GM23338 (cell line): ENCODE data around the gene SLC25A24. TPM values are rescaled to one million over a fixed set of nuclear protein-coding genes. Genes with fewer than 3 reads are reported as not detected.

Experiments used
- ATAC-seq: fragments of 200-7000 bp; cut with Tn5 transposase; 3 replicates; pipeline ENCODE4 v1.9.1; 2020
- DNase-seq: peaks from one replicate; pipeline ENCODE4 v3.0.0-alpha.2; 2015; ENCODE audit warnings: low spot score
- H2AFZ ChIP-seq: fragments of 200-600 bp; sonication (generic); 2 replicates; pipeline ENCODE4 v1.8.0; 2016; ENCODE audit warnings: antibody characterized with exemption, mild to moderate bottlenecking, moderate library complexity
- H3F3A ChIP-seq: fragments of 200-600 bp; sonication (generic); replicated peaks from 2 replicates; pipeline ENCODE4 v1.8.0; 2017; ENCODE audit warnings: antibody characterized with exemption, mixed run types, low read depth
- H3K27ac ChIP-seq: fragments of 200-600 bp; sonication (generic); 2 replicates; pipeline ENCODE4 v1.6.1; 2016; ENCODE audit warnings: low read depth
- H3K27me3 ChIP-seq: fragments of 200-600 bp; sonication (generic); 2 replicates; pipeline ENCODE4 v1.8.0; 2016; ENCODE audit warnings: mild to moderate bottlenecking, mixed run types, moderate library complexity; ENCODE audit not compliant: insufficient read depth
- H3K36me3 ChIP-seq: fragments of 200-600 bp; sonication (generic); 2 replicates; pipeline ENCODE4 v1.8.0; 2016; ENCODE audit warnings: mild to moderate bottlenecking; ENCODE audit not compliant: insufficient read depth
- H3K4me1 ChIP-seq: fragments of 200-600 bp; sonication (generic); 2 replicates; pipeline ENCODE4 v1.8.0; 2016; ENCODE audit warnings: mild to moderate bottlenecking, moderate library complexity; ENCODE audit not compliant: insufficient read depth
- H3K4me2 ChIP-seq: fragments of 200-600 bp; sonication (generic); 2 replicates; pipeline ENCODE4 v1.7.1; 2017; ENCODE audit warnings: mixed run types
- H3K4me3 ChIP-seq: fragments of 200-600 bp; sonication (generic); 2 replicates; pipeline ENCODE4 v1.6.1; 2016; ENCODE audit warnings: mixed run types
- H3K79me2 ChIP-seq: fragments of 200-600 bp; sonication (generic); replicated peaks from 2 replicates; pipeline ENCODE4 v1.8.0; 2017; ENCODE audit warnings: mild to moderate bottlenecking; ENCODE audit not compliant: insufficient read depth
- H3K9me2 ChIP-seq: fragments of 200-600 bp; sonication (generic); 2 replicates; pipeline ENCODE4 v1.8.0; 2017; ENCODE audit not compliant: insufficient read depth
- H4K20me1 ChIP-seq: fragments of 200-600 bp; sonication (generic); replicated peaks from 2 replicates; pipeline ENCODE4 v1.8.0; 2017; ENCODE audit warnings: mild to moderate bottlenecking; ENCODE audit not compliant: insufficient read depth
- H3K27ac Mint-ChIP-seq: 2 replicates; pipeline ENCODE4 v1.8.0; 2020; ENCODE audit warnings: inconsistent platforms, mild to moderate bottlenecking, moderate library complexity, mixed read lengths
- H3K27me3 Mint-ChIP-seq: 3 replicates; pipeline ENCODE4 v1.8.0; 2022; ENCODE audit warnings: low read depth, mild to moderate bottlenecking, moderate library complexity, mixed read lengths, inconsistent platforms; ENCODE audit not compliant: insufficient read depth, poor library complexity
- H3K36me3 Mint-ChIP-seq: 3 replicates; pipeline ENCODE4 v1.8.0; 2021; ENCODE audit warnings: low read depth, mild to moderate bottlenecking, inconsistent platforms, moderate library complexity, mixed read lengths
- H3K4me1 Mint-ChIP-seq: 3 replicates; pipeline ENCODE4 v1.8.0; 2020; ENCODE audit warnings: mild to moderate bottlenecking, inconsistent platforms, mixed read lengths
- H3K4me3 Mint-ChIP-seq: 3 replicates; pipeline ENCODE4 v1.8.0; 2021; ENCODE audit warnings: moderate library complexity, mild to moderate bottlenecking, inconsistent platforms, mixed read lengths
- H3K9me3 Mint-ChIP-seq: 3 replicates; pipeline ENCODE4 v1.8.0; 2020; ENCODE audit warnings: moderate library complexity, mild to moderate bottlenecking, inconsistent platforms, mixed read lengths
- CREB1 ChIP-seq: fragments of 250-450 bp; sonication (Bioruptor Pico); IDR thresholded peaks from 2 replicates; pipeline ENCODE4 v1.5.0; 2020; ENCODE audit warnings: low read depth, mild to moderate bottlenecking, moderate library complexity
- EZH2 ChIP-seq: fragments of 200-600 bp; sonication (generic); IDR thresholded peaks from one replicate; pipeline ENCODE4 v1.8.0; 2017; ENCODE audit warnings: antibody characterized with exemption, mild to moderate bottlenecking, low read depth; ENCODE audit not compliant: unreplicated experiment
- EZH2phosphoT487 ChIP-seq: fragments of 200-600 bp; sonication (generic); IDR thresholded peaks from one replicate; pipeline ENCODE4 v1.8.1; 2018; ENCODE audit warnings: antibody characterized with exemption; ENCODE audit not compliant: unreplicated experiment
- JUNB ChIP-seq: IDR thresholded peaks from one replicate; pipeline ENCODE4 v1.6.1; 2016; ENCODE audit warnings: antibody characterized with exemption; ENCODE audit not compliant: unreplicated experiment
- NANOG ChIP-seq: IDR thresholded peaks from 2 replicates; pipeline ENCODE4 v1.6.1; 2016; ENCODE audit warnings: antibody characterized with exemption, borderline replicate concordance
- POLR2AphosphoS5 ChIP-seq: IDR thresholded peaks from 2 replicates; pipeline ENCODE4 v1.6.1; 2016; ENCODE audit warnings: antibody characterized with exemption, low read depth
- STAT1 ChIP-seq: IDR thresholded peaks from one replicate; pipeline ENCODE4 v1.6.1; 2016; ENCODE audit warnings: antibody characterized with exemption; ENCODE audit not compliant: unreplicated experiment
- ZNF114 ChIP-seq: fragments of 250-450 bp; sonication (Bioruptor Pico); IDR thresholded peaks from 2 replicates; pipeline ENCODE4 v1.5.0; 2020; ENCODE audit warnings: mild to moderate bottlenecking, moderate library complexity
- ZNF331 ChIP-seq: fragments of 250-450 bp; sonication (Bioruptor Pico); IDR thresholded peaks from 2 replicates; pipeline ENCODE4 v1.5.0; 2020; ENCODE audit warnings: low read depth, mild to moderate bottlenecking, moderate library complexity
- polyA plus RNA-seq: library from polyadenylated mRNA; unstranded; fragments of >200 nt; fragmentation: Nextera tagmentation; extraction: Ambion mirVana; gene quantifications from 2 replicates; pipeline ENCODE4 v1.2.1, GENCODE V29; 2016
- total RNA-seq: library from RNA; depleted of rRNA; stranded (reverse); fragments of >200 nt; shearing (Covaris generic); gene quantifications from 2 replicates; pipeline ENCODE4 v1.2.3, GENCODE V29; 2014
- TF ChIP-seq, protein P1 (sequence below): IDR thresholded peaks from one replicate; pipeline ENCODE4 v1.6.1; 2018; ENCODE audit warnings: antibody characterized with exemption; ENCODE audit not compliant: unreplicated experiment
- TF ChIP-seq, protein P2 (sequence below), 2 experiments: fragments of 200-600 bp in 1 of 2; sonication (generic) in 1 of 2; conservative IDR thresholded peaks; 2 replicates each; pipeline versions ENCODE4 v1.5.1 to v1.6.1; 2016 to 2017; ENCODE audit warnings: antibody characterized with exemption in 2 of 2, low read depth in 2 of 2, mild to moderate bottlenecking in 2 of 2, moderate library complexity in 1 of 2
- TF ChIP-seq, protein P3 (sequence below): fragments of 250-450 bp; sonication (Bioruptor Pico); IDR thresholded peaks from 2 replicates; pipeline ENCODE4 v1.5.0; 2020; ENCODE audit warnings: mild to moderate bottlenecking, moderate library complexity
- TF ChIP-seq, protein P4 (sequence below): IDR thresholded peaks from 2 replicates; pipeline ENCODE4 v1.6.1; 2016; ENCODE audit warnings: antibody characterized with exemption

SLC25A24 gene
- total and polyA plus RNA-seq, 2 experiments from 2014 or later, result 17.4 to 46.0 TPM

DNA sequence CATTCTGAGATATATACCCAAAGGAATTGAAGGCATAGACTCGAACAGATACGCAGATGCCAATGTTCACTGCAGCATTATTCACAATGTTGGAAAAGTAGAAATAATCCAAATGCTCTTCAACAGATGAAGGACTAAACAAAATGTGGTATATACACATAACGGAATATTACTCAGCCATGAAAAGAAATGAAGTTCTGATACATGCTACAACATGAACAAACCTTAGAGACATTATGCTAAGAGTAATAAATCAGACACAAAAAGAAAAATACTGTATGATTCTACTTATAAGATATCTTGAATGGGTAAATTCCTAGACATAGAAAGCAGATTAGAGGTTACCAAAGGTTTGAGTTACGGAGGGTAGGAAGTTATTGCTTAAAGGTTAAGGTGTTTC is 57.9 kb downstream of the SLC25A24 start:
- Mint-ChIP-seq H3K9me3 (peaks cover 6% of the 10 kb centered on the region; the same call in 1 of the 3 replicates), H3K4me1 (no peaks in the 10 kb centered on the region), H3K27me3 (no peaks in the 10 kb centered on the region), H3K36me3 (peaks cover 55% of the 10 kb centered on the region), H3K27ac (no peak overlapping the region), H3K4me3 (no peak overlapping the region)
- no peak for DNase-seq
- no peak for TF ChIP-seq JUNB
- no peak for TF ChIP-seq STAT1
- TF ChIP-seq POLR2AphosphoS5, result no peak
- no peak for TF ChIP-seq EZH2
- TF ChIP-seq ZNF114 (CRISPR knock-in tag), result no peak
- TF ChIP-seq, protein P1, sequence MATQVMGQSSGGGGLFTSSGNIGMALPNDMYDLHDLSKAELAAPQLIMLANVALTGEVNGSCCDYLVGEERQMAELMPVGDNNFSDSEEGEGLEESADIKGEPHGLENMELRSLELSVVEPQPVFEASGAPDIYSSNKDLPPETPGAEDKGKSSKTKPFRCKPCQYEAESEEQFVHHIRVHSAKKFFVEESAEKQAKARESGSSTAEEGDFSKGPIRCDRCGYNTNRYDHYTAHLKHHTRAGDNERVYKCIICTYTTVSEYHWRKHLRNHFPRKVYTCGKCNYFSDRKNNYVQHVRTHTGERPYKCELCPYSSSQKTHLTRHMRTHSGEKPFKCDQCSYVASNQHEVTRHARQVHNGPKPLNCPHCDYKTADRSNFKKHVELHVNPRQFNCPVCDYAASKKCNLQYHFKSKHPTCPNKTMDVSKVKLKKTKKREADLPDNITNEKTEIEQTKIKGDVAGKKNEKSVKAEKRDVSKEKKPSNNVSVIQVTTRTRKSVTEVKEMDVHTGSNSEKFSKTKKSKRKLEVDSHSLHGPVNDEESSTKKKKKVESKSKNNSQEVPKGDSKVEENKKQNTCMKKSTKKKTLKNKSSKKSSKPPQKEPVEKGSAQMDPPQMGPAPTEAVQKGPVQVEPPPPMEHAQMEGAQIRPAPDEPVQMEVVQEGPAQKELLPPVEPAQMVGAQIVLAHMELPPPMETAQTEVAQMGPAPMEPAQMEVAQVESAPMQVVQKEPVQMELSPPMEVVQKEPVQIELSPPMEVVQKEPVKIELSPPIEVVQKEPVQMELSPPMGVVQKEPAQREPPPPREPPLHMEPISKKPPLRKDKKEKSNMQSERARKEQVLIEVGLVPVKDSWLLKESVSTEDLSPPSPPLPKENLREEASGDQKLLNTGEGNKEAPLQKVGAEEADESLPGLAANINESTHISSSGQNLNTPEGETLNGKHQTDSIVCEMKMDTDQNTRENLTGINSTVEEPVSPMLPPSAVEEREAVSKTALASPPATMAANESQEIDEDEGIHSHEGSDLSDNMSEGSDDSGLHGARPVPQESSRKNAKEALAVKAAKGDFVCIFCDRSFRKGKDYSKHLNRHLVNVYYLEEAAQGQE, result no peak
- TF ChIP-seq ZNF331 (CRISPR knock-in tag), result no peak
- TF ChIP-seq EZH2phosphoT487, result no peak
- TF ChIP-seq, protein P2, sequence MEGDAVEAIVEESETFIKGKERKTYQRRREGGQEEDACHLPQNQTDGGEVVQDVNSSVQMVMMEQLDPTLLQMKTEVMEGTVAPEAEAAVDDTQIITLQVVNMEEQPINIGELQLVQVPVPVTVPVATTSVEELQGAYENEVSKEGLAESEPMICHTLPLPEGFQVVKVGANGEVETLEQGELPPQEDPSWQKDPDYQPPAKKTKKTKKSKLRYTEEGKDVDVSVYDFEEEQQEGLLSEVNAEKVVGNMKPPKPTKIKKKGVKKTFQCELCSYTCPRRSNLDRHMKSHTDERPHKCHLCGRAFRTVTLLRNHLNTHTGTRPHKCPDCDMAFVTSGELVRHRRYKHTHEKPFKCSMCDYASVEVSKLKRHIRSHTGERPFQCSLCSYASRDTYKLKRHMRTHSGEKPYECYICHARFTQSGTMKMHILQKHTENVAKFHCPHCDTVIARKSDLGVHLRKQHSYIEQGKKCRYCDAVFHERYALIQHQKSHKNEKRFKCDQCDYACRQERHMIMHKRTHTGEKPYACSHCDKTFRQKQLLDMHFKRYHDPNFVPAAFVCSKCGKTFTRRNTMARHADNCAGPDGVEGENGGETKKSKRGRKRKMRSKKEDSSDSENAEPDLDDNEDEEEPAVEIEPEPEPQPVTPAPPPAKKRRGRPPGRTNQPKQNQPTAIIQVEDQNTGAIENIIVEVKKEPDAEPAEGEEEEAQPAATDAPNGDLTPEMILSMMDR (conservative IDR thresholded peaks at IDR 0.05; ENCODE audit: low read depth in 2 of 2), result no peak
- TF ChIP-seq, protein P3, sequence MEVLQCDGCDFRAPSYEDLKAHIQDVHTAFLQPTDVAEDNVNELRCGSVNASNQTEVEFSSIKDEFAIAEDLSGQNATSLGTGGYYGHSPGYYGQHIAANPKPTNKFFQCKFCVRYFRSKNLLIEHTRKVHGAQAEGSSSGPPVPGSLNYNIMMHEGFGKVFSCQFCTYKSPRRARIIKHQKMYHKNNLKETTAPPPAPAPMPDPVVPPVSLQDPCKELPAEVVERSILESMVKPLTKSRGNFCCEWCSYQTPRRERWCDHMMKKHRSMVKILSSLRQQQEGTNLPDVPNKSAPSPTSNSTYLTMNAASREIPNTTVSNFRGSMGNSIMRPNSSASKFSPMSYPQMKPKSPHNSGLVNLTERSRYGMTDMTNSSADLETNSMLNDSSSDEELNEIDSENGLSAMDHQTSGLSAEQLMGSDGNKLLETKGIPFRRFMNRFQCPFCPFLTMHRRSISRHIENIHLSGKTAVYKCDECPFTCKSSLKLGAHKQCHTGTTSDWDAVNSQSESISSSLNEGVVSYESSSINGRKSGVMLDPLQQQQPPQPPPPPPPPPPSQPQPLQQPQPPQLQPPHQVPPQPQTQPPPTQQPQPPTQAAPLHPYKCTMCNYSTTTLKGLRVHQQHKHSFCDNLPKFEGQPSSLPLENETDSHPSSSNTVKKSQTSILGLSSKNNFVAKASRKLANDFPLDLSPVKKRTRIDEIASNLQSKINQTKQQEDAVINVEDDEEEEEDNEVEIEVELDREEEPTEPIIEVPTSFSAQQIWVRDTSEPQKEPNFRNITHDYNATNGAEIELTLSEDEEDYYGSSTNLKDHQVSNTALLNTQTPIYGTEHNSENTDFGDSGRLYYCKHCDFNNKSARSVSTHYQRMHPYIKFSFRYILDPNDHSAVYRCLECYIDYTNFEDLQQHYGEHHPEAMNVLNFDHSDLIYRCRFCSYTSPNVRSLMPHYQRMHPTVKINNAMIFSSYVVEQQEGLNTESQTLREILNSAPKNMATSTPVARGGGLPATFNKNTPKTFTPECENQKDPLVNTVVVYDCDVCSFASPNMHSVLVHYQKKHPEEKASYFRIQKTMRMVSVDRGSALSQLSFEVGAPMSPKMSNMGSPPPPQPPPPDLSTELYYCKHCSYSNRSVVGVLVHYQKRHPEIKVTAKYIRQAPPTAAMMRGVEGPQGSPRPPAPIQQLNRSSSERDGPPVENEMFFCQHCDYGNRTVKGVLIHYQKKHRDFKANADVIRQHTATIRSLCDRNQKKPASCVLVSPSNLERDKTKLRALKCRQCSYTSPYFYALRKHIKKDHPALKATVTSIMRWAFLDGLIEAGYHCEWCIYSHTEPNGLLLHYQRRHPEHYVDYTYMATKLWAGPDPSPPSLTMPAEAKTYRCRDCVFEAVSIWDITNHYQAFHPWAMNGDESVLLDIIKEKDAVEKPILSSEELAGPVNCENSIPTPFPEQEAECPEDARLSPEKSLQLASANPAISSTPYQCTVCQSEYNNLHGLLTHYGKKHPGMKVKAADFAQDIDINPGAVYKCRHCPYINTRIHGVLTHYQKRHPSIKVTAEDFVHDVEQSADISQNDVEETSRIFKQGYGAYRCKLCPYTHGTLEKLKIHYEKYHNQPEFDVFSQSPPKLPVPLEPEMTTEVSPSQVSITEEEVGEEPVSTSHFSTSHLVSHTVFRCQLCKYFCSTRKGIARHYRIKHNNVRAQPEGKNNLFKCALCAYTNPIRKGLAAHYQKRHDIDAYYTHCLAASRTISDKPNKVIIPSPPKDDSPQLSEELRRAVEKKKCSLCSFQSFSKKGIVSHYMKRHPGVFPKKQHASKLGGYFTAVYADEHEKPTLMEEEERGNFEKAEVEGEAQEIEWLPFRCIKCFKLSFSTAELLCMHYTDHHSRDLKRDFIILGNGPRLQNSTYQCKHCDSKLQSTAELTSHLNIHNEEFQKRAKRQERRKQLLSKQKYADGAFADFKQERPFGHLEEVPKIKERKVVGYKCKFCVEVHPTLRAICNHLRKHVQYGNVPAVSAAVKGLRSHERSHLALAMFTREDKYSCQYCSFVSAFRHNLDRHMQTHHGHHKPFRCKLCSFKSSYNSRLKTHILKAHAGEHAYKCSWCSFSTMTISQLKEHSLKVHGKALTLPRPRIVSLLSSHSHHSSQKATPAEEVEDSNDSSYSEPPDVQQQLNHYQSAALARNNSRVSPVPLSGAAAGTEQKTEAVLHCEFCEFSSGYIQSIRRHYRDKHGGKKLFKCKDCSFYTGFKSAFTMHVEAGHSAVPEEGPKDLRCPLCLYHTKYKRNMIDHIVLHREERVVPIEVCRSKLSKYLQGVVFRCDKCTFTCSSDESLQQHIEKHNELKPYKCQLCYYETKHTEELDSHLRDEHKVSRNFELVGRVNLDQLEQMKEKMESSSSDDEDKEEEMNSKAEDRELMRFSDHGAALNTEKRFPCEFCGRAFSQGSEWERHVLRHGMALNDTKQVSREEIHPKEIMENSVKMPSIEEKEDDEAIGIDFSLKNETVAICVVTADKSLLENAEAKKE (CRISPR knock-in tag), result no peak
- TF ChIP-seq, protein P4, sequence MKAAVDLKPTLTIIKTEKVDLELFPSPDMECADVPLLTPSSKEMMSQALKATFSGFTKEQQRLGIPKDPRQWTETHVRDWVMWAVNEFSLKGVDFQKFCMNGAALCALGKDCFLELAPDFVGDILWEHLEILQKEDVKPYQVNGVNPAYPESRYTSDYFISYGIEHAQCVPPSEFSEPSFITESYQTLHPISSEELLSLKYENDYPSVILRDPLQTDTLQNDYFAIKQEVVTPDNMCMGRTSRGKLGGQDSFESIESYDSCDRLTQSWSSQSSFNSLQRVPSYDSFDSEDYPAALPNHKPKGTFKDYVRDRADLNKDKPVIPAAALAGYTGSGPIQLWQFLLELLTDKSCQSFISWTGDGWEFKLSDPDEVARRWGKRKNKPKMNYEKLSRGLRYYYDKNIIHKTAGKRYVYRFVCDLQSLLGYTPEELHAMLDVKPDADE, result no peak
- TF ChIP-seq CREB1 (CRISPR knock-in tag), result no peak
- TF ChIP-seq NANOG, result no peak
- H3K9me2 ChIP-seq, result no peaks in the 10 kb centered on the region
- no peaks in the 10 kb centered on the region for H3K4me1 ChIP-seq
- H3K36me3 ChIP-seq, result 0 out of 2 replicates have a peak, but pooled peaks cover 7% of the 10 kb centered on the region
- no peaks in the 10 kb centered on the region for H3K27me3 ChIP-seq
- no peaks in the 10 kb centered on the region for H4K20me1 ChIP-seq
- H3K27ac ChIP-seq, result no peak overlapping the region
- no peak for ATAC-seq
- H3K79me2 ChIP-seq, result no peaks in the 10 kb centered on the region
- no peak overlapping the region for H3K4me2 ChIP-seq
- H3F3A ChIP-seq, result no peaks in the 10 kb centered on the region
- no peak overlapping the region for H3K4me3 ChIP-seq
- no peak overlapping the region for H2AFZ ChIP-seq
